G401 (cell line): ENCODE data around the gene PTGR3. TPM values are rescaled to one million over a fixed set of nuclear protein-coding genes. Genes with fewer than 3 reads are reported as not detected.
A peak's percentile ranks its signal among the peaks of the same experiment; 100 is the strongest.

Experiments
- DNase-seq: peaks from one replicate; pipeline ENCODE4 v3.0.0-alpha.2; 2015; ENCODE audit warnings: low spot score
- in situ Hi-C: cut with HindIII; loops from 2 replicates; pipeline ENCODE4 v1.10.0; 2016; ENCODE audit warnings: low sequenced_read_pairs, mixed read lengths
- total RNA-seq: library from RNA; depleted of rRNA; stranded (reverse); fragments of >200 nt; shearing (Covaris generic); gene quantifications from 2 replicates; pipeline ENCODE4 v1.2.3, GENCODE V29; 2014; rRNA removed

The PTGR3 gene
- total RNA-seq, 1 experiment from 2014 or later: 2.0 TPM

DNA sequence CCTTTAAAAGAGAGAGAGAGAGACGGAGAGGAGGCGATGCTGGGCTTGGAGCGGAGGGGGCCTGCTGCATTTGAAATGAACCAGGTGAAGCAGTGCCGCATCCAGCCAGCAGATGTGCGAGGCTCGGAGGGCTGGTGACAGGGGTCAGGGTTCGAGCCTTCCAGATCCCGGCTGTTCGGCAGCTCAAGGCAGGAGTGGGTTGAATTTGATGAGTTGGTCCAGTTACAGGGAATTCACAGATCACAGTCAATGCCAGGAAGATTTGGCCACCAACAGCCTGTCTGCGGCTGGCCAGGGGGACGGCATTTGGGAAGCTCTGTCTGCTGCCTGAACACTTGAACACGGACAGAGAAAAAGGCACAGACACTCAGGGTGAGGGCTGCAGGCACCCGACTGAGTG, 48.6 kb downstream of the PTGR3 start:
- DNase-seq: peak; percentile 37
- in situ Hi-C loops: no loop called here

DNA sequence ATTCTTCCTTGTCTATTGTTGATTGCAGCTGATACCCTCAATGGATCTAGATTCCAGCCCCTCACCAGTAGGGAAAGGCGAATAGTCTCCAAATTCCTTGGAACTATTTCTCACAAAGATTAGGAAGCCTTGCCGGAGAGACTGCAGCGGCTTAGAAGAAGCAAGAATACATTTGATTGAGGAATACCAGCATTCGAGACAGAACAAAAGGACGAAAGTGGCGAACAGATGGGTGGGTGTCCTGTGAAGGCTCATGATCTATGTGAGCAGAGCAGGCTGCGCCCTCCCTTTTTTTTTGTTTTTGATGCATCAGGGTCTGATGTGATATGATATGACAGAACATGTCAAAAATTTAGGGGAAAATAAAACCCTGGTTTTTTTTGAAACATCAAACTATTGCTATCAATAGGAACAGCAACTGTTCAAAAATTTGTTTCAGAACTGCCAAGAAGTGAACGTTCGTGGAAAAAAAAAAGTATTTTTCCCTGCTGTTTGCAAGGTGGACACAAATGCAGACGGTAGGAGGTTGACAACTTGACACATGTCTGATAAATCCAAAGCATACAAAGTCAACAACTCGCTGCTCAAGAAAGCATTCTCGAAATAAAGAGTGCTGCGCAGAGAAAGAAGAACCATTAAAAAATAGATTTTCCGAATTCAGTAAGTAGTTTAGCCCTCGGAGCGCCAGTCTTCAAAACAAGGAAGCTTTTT, 49.1 kb downstream of the PTGR3 start:
- in situ Hi-C loops: no loop called here
- no peak for DNase-seq

DNA sequence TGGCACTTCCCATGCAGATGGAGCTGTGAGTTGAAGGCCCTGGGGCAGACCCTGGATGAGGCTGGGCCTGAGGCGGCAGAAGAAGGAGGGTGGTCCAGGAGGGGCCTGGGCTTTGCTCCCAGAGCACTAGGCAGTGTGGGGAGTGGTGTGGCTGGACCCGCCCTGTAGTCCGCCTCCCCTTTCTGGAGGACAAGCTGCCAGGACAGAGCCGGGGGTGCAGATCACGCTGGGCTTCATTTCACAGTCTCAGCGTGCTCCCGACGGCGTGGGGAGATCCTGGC, 49.8 kb downstream of the PTGR3 start:
- in situ Hi-C loops: no loop called here
- no peak for DNase-seq

Other genes starting within 250 kb of the PTGR3 start
- gene TSHZ1, start 1.7 kb upstream of the PTGR3 start, total RNA-seq: 0.03 and 0.31 TPM in 2 replicates
- gene SMIM21, start 218.6 kb upstream of the PTGR3 start, total RNA-seq: 0.06 TPM in 1 of 2 replicates, not detected in the other